ENCODE measurements around the gene CFAP53.
"Not testable (repeated sequence)": the region's sequence is repeated elsewhere in the genome, so short reads cannot be mapped to it uniquely, and the experiment has no call there.

CFAP53 gene, protein sequence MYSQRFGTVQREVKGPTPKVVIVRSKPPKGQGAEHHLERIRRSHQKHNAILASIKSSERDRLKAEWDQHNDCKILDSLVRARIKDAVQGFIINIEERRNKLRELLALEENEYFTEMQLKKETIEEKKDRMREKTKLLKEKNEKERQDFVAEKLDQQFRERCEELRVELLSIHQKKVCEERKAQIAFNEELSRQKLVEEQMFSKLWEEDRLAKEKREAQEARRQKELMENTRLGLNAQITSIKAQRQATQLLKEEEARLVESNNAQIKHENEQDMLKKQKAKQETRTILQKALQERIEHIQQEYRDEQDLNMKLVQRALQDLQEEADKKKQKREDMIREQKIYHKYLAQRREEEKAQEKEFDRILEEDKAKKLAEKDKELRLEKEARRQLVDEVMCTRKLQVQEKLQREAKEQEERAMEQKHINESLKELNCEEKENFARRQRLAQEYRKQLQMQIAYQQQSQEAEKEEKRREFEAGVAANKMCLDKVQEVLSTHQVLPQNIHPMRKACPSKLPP

DNA sequence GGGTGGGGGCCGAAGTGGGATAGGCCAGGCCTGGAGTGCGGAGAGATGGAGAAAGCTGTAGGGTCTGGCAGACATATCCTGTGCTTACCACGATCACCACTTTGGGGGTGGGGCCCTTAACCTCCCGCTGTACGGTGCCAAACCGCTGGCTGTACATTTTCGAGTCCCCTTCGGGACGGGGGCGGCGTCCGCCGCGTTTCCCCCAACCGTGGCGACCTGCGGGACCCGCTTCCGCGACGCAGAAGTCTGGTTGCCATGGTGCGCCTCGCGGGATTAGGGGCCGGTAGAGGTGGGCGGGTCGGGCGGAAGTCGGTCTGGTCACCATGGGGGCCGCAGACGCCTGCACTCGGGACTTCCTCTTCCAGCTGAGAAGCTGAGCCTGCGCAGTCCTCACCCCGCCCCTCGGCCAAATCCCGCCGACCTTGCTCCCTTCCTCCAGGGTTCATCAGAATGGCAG, at the start of gene CFAP53:
Gene CFAP53, minus strand, starts transcription at position 248 of the 457 bp plus-strand sequence. Its CDS starts 91 bp downstream, at position 157.
- DNase-seq (ENCODE audit: low spot score): peak; percentile 85

DNA sequence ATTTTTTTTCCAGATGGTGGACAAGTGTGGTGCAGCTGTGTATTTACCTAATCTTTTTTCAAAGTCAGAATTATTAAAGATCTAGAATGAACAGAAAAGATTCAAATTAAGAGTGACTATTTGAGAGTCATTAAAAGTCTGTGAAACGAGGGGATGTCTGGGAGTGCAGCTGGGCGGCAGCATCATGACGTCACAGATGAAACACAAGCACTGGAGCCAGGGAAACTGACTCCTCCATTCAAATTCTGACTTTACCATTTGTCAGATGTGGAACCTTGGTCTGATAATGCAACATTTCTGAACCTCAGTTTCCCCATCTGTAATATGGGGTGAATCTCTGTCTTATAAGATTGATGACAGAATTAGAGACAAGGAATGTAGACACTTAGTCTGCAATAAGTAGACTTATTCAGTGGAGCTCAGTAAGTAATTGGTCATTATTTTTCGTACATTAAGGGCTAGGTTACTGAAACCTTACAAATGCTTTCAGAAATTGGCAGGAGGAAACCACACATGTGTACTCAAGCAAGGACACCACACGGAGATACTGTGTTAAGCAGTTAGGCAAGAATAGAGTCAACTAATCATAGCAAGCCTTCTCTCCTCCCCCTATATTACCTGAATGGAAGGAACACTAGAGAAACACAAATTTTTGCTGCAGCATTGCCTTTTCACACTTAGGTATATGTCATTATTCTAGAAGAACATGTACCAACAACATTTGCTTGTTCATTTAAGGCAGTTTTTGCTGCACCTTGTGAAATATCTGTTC, 49.0 kb upstream of the CFAP53 start:
- no peak for DNase-seq (ENCODE audit: low spot score)

DNA sequence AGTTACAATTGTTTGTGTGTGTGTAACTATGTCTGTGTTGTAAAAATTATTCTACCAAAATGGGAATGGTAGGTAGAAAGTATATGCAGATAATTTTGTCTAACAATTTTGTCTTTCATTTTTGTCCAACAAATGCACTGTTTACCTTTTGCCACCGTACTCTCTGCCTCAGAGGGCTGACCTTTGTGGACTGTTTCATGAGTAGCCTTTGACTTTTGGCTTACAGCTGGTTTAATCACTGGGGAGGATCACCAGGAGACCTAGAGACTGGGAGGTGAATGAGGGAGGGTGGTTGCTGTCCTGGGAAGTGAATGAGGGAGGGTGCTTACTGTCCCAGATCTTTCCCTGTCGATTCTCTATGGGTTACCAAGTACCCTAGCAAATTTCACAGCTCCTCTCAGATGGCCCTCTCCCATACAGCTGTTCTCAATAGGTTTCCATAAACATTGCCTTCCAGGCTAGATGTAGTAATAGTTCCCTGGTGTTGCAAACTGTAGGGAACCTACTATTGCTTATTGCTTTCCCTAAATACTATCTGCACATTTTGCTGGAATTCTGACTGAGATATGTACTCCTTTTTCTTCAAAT, 47.7 kb upstream of the CFAP53 start:
- no peak for DNase-seq (ENCODE audit: low spot score)

DNA sequence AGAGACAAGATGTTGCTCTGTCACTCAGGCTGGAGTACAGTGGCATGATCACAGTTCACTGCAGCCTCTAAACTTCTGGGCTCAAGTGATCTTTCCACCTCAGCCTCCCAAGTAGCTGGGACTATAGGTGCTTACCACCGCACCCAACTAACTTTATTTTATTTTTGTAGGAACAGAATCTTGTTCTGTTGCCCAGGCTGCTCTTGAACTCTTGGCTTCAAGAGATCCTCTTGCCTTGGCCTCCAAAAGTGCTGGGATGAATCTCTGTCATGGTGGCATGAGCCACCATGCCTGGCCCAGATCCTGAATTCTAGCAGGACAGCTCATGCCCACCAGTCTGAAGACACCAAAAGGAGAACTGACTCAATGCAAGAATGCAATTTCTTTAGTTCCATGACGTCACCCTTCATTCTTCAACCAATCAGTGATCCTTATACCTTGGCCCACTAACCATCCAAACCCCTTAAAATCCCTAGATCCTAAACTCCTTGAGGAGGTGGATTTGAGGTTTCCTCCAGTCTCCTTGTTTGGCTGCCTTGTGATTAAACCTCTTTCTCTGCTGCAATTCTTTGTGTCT, 46.8 kb upstream of the CFAP53 start:
- no peak for DNase-seq (ENCODE audit: low spot score)

DNA sequence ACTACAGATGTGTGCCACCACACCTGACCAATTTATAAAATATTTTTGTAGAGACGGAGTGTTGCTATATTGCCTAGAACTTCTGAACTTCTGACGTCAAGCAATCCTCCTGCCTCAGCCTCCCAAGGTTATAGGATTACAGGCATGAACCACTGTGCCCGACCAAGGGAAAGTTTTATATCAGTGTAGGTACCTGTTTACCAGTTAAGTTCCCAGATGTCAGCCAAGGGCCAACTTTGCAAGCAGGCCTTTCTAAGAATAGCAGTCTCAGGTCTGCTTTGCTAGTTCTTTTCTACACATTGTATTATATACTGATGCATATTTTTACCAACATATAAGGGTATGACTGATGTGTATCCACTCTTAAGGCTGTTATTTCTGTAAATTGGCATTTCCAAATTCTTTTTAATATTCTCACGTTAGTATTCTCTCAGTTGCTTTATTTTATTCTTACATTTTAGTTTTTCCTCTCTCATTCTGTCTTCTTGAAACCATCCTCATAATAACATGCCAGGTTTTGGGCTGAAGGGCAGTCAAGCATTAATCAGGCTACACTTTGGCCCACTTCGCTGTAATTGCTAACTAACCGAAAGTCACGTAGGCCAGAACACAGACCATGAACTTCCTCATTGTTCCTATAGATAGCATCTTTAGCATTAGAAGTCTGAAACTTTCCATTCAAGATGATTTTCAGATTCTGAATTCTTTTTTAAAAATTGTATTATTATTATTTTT, 46.2 kb upstream of the CFAP53 start:
- DNase-seq (ENCODE audit: low spot score): no peak

DNA sequence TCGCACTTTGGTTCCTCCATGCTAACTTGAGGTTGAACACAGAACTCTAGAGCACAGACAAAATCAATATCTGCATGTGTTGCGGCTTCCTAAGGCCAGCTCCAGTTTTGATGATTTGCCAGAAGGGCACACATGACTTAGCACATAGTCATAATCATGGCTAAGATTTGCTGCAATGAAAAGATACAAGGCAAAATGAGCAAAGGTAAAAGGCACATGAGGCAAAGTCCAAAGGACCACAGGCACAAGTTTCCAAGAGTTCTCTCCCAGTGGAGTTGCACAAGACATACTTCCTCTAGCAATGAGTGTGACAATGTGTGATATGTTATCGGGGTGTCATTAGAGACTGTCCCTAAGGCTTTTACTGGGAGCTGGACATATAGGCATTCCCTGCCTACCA, 45.4 kb upstream of the CFAP53 start:
- no peak for DNase-seq (ENCODE audit: low spot score)

DNA sequence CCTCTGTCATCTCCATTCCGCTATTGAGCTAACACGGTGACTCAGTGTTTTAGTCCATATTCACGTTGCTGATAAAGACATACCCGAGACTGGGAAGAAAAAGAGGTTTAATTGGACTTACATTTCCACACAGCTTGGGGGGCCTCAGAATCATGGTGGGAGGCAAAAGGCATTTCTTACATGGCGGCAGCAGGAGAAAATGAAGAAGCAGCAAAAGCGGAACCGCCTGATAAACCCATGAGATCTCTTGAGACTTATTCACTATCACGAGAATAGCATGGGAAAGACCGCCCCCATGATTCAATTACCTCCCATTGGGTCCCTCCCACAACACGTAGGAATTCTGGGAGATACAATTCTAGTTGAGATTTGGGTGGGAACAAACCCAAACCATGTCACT, 43.8 kb upstream of the CFAP53 start:
- no peak for DNase-seq (ENCODE audit: low spot score)

DNA sequence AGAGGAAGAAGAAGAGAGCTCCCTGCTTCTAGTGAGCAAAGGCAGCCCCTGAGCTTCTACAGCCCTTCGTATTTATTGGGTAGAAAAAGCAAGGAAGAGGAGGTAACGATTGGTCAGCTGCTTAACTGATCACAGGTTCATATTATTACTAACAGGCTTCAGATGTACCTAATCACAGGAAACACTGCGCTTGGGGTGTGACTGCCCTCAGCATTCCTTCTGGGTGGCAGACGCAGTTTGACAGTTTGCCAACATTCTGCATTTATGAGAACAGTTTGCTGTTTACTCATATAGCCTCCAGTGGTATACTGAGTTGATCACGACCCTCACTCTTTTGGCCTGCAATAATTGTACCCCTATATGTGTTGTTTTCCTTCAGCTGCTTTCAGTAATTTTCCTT, 42.6 kb upstream of the CFAP53 start:
- DNase-seq (ENCODE audit: low spot score): peak; percentile 33

DNA sequence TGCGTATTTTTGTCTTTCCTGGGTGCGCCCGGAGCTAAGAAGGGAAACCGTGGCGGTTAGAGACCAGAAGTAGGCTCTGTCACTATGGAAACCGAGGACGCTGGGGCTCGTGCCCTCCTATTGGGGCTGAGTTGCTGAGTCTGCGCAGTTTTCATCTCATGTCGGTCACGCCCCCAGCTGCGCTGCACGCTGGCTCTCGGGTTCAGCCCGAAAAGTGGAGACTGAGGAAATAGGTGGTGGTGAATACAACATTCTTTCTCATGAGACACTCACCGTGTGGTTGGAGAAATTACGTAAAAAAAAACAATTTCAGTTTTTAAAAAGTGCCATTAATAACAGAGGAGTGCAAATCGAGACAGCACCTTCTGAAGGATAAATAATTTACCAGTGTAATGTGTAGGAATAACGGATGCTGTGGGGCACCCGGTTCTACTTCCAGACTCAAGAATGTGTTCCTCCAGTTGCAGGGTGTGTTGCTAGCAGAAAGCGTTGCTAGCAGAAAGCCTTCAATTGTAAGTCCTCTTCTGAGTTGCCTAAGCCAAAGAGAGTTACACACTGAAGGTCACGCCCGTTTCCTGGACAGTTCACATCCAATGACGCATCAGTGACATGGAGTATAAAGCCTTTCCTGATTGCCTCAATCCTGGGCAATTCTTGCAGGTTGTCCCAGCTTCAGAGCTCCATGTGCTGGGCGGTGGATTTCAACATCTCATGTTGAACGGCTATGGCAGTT, 41.6 kb upstream of the CFAP53 start:
- DNase-seq (ENCODE audit: low spot score): peak; percentile 91

DNA sequence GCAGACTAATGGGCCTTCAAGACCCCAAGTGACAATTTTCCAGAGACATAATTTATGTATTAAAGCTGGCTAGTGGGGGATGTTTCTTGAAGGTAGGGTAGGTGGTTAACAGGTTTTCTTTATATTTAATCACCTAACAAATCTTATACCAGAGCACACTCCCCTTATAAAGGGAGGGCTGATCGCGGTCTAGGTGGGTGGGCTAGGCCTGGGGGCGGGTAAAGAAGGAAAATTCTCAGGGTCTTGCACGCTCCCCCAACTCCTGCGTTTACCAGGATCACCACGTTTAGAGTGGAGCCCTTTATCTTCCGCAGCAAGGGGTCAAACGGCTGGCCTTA, 41.1 kb upstream of the CFAP53 start:
- no peak for DNase-seq (ENCODE audit: low spot score)

DNA sequence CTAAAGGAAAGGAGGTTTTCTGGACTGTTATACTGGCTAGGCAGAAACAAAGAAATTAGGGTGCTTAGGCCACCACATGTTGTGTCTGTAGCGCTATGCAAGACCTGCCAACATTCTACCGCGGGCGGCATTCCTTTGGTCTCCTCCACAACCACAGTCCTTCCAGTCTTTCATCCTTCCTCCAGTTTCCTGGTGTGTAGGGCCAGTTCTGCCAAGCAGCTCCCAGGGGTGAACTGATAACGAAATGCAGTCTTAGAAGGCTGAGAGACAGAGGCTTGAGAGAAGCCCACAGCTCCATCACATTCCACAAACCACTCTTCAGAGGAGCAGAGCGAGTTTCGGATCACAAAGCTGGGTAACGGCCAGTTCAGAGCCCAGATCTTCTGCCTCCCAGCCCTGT, 40.6 kb upstream of the CFAP53 start:
- DNase-seq (ENCODE audit: low spot score): no peak

DNA sequence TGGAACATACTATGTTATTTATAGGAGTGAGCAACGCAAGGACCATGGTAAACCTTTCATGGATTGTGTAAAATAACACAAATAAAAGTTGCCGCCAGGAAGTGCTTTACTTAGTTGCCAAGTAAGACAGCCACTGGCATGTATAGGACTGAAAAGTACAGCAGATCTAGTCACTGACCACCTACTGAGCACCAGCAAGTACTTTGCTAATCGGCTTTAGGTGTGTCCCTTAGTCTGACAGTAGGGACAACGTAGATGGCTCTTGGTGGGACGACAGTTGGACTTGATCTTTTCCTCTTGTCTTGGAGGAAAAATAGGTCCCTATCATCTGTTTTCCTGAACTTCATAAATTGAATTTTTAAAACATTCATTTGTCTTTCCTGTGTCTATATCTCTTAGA, 34.8 kb upstream of the CFAP53 start:
- no peak for DNase-seq (ENCODE audit: low spot score)

DNA sequence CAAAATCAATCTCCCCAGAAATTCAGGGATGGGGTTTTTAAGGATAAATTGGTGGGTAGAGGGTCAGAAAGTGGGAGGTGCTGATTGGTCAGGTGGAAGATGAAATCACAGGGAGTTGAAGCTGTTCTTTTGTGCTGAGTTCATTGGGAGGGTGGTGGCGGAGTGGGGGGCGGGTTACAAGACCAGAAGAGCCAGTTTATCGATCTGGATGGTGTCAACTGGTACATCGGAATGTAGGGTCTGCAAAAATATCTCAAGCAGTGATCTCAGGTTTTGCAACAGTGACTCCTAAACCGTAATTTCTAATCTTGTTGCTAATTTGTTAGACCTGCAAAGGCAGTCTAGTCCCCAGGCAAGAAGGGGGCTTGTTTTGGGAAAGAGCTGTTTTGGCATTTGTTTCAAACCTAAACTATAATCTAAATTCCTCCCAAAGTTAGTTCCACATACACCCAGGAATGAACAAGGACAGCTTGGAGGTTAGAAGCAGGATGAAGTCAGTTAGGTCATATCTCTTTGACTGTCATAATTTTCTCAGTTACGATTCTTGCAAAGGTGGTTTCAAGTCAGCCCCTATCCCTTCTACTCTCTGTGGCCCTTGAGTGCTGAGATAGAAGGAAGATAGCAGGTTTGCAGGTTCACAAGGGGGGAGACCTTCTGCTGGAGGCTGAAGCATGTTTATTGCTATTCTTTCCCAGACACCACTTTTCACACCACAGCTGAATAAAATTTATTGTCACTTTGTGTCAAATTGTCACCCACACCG, 33.5 kb upstream of the CFAP53 start:
- DNase-seq (ENCODE audit: low spot score): no peak

DNA sequence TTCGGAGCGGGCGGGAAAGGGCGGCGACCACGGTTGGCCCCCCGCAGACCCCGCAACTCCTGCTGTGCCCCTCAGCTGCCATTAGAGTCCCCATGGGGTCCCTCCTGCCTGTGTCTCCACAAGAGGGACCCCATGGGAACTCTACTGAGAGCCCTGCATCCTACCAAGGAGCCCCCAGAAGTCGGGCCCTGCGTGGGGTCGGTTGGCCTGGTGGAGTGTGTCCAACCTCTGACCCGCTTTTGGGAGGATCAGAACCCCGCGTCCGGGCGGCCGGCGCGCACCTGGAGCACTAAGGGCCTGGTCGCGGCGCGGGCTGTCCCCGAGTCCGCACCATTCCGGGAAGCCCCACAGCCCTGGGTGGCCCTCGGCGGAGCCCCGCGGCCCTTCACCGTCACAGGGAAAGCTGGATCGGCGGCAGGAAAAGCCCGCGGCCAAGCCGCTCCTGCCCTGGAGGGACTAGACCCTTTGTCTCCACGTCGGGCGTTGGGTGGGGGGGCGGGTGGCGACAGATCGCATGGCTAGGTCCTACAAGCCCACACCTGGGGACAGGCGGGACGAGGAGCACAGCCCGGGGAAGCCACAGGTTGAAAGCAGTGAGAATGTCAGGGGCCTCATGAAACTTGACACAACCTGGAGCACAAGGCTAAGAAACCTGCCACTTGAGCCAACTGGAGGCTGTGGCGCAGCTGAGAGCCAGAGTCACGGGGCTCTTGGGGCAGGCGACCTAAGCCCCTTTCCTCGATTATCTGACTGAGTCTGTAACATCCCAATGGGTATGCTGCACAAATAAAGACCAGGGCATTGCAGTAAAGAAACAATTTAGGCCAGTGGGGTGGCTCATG, 32.4 kb upstream of the CFAP53 start:
- DNase-seq (ENCODE audit: low spot score): no peak

DNA sequence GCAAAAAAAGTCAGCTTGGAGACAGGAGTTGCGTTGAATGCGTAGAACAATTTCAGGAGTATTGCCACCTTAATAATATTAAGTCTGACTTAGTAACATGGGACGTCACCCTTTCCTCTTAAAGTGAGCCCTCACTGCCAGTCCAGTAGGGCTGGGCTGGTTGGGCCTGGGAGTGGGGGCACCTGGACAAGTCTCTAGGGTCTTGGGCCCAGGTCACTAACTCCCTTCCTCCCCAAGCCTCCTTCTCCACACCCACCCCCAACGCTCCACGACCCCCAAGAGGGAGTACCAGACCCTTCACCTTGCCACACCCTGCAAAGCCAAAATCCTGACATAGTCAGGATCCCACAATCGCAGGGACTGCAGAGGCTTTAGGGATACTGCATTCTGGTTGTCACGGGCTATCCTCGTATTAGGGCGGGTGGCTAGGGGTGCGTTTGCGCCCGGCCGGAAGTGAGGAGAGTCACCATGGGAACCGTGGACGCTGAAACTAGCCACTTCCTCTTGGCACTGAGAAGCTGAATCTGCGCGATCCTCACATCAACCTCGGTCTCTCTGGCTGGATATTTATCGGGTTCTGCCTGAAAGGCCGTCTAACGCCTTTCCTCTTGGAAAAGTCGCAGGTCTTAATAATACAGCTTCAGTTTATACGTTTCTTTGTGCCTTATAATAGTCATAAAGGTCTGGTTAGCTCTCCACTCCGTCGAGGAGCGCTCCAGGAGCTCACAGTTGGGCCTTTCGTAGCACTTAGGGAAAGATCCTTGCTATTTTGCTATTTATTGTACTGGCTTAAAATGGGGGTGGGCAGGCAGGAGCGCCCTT, 31.5 kb upstream of the CFAP53 start:
- DNase-seq (ENCODE audit: low spot score): no peak

DNA sequence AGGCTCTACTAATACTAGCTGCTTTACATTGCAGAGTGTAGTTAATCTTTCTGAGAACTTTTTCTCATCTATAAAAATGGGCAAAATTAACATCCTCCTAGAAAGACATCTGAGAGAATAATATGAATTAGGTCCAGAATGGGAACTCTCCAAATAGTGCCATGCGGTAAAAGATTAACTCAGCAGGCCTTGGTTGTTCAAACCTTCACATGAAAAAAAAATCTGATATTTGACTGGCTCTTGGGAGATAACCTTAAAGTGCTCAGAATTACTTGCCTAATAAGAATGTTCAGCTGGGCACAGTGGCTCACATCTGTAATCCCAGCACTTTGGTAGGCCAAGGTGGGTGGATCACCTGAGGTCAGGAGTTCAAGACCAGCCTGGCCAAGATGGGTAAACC, 26.7 kb upstream of the CFAP53 start:
- no peak for DNase-seq (ENCODE audit: low spot score)

DNA sequence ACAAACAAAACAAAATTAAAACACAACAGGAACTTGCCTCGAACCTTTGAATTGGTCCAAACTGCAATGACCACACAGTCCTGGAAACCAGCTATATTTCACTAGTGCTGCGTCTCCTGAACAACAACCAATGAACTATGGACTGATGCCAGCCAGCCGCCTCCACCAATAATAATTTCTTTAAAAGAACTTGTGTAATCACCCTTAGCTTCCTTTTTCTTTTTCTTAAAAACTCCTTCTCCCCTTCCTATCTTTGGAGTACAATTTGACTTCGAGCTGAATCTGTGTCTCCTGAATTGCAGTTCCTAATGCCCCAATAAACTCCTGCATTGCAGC, 22.8 kb upstream of the CFAP53 start:
- no peak for DNase-seq (ENCODE audit: low spot score)

DNA sequence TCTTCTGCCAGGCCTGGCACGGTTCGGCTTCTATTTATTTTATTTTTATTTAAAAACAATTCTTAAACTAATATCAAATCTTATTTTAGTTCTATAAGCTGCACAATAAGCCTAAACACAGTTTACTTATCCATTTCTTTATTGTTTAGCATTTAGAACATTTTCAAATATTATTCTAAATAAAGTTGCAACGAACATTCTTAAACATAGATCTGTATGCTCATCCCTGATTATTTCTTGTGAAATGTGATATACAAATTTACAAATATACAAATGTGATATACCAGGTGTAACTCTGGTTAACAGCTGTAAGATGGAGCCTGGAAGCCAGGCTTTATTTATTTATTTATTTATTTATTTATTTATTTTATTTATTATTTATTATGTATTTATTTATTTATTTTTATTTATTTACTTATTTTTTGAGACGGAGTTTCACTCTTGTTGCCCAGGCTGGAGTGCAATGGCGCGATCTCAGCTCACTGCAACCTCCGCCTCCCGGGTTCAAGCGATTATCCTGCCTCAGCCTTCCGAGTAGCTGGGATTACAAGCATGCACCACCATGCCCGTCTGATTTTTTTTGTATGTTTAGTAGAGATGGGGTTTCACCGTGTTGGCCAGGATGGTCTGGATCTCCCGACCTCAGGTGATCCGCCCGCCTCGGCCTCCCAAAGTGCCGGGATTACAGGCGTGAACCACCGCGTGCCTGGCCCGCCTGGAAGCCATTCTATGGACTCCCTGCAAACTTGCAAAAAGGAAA, 22.2 kb upstream of the CFAP53 start:
- not testable (repeated sequence) for DNase-seq (ENCODE audit: low spot score)

Measured in LoVo (cell line).